ENCODE results near the gene C1QL4.
"Not testable (repeated sequence)": the region's sequence is repeated elsewhere in the genome, so short reads cannot be mapped to it uniquely, and the experiment has no call there.

Gene C1QL4

DNA sequence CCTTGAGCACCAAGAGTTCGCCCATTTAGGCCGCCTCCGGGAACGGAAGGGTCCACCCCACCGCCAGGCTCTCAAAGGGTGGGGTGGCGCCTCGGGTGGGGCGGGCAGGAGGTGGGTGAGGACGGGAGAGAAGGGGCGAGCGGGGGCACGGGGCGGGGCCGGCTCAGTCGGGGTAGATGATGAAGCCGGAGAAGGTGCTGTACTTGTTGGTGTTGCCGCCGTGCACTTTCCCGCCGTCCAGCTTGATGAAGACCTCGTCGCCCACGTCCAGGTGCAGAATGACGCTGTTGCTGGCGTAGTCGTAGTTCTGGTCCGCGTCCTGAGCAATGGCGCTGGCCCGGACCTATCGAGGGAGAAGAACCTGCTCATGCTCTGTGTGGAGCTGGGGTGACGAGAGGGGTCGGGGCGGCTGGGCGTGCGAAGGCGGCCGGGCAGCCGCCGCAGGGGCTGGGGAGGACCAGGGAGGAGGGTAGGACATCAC is 4.1 kb downstream of the C1QL4 start:
- DNase-seq: no peak

DNA sequence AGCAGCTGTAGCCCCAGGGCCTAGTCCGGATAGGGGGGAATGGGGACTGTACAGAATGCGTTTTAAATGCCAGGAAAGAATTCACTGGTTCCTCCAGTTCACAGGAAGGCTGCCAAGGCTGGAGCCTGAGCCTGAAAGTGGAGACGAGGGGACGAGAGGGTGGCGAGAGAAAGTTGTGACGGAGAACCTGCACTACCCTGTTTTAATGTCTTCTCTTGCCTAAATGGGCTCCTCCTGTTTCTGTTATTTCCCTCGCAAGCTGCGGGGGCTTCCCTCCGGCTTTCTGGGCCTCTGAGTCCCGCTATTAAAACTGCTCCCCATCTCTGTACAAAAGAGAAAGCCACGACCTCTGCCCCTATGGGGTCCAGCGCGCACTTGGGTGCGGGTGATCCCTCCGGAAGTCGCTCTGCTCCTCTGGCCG is 4.5 kb downstream of the C1QL4 start:
- DNase-seq: no peak

DNA sequence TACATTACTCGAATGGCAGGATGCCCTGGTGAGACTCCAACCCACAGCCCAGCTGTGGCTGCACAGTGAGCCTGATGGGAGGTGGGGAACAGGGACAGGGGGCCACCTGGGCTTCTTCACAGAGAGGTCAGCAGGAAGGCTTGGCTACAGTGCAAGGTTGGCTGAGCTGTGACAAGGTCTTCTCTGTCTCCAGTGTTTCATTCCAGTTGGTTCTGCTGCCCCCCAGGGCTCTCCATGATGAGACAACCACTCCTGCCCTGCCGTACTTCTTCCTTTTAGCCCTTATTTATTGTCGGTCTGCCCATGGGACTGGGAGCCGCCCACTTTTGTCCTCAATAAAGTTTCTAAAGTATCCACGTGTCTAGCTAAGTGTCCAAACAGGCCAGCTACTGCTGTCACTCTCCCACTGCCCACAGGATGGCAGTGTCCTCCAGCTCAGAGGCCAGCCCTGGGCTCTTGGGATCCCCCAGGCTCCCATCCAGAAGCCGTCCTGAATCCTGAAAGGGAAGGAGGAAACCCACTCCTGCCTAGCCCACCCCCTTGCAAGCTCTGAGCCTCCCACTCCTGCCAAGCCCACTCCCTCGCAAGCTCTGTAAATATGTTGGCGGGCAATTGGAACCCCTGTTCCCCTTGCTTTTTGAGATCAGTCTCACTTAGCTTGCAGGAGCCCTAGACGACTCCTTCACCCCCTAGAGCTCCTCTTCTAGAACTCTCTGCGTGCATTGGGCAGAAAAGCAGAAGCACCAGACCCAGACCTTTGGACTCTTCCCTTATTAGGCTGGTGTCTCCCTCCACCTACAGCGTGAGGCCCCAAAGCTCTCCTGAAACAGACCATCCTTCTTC is 5.4 kb downstream of the C1QL4 start:
- DNase-seq: no peak

DNA sequence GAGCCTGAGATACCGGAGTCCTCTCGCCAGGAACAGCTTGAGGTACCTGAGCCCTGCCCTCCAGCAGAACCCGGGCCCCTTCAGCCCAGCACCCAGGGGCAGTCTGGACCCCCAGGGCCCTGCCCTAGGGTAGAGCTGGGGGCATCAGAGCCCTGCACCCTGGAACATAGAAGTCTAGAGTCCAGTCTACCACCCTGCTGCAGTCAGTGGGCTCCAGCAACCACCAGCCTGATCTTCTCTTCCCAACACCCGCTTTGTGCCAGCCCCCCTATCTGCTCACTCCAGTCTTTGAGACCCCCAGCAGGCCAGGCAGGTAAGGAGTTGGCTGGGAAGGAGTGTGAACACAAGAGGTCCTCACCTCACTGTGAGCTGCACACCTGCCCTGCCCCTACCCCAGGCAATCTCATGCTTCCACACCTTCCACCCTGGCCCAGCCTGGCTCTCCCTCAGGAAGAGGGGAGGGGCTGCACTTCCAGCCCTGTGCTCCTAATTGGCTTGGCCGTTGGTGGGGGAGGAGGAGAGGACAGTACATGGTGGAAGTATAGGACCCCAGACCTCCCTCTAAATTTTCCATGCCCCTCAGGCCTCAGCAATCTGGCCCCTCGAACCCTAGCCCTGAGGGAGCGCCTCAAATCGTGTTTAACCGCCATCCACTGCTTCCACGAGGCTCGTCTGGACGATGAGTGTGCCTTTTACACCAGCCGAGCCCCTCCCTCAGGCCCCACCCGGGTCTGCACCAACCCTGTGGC is 6.2 kb downstream of the C1QL4 start:
- DNase-seq: no peak

DNA sequence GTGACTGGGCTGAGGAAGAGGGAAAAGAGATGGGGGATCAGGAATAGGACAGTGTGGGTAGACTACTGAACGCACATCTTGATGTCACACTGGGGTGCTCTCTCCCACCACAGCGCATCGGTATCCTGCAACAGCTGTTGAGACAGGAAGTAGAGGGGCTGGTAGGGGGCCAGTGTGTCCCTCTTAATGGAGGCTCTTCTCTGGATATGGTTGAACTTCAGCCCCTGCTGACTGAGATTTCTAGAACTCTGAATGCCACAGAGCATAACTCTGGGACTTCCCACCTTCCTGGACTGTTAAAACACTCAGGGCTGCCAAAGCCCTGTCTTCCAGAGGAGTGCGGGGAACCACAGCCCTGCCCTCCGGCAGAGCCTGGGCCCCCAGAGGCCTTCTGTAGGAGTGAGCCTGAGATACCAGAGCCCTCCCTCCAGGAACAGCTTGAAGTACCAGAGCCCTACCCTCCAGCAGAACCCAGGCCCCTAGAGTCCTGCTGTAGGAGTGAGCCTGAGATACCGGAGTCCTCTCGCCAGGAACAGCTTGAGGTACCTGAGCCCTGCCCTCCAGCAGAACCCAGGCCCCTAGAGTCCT is 6.9 kb downstream of the C1QL4 start:
- no peak for DNase-seq

DNA sequence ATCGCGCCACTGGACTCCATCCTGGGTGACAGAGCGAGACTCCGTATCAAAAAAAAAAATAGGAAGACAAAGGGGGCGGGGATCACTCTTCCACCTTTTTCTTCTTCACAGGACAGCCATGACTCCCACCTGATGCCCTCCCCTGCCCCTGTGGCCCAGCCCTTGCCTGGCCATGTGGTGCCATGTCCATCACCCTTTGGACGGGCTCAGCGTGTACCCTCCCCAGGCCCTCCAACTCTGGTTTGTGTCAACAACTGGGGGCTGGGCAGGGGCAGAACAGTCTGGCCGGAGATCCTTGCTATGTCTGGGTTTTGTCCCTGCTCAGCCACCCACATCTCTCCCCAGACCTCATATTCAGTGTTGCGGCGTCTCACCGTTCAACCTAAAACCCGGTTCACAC is 8.2 kb downstream of the C1QL4 start:
- no peak for DNase-seq

DNA sequence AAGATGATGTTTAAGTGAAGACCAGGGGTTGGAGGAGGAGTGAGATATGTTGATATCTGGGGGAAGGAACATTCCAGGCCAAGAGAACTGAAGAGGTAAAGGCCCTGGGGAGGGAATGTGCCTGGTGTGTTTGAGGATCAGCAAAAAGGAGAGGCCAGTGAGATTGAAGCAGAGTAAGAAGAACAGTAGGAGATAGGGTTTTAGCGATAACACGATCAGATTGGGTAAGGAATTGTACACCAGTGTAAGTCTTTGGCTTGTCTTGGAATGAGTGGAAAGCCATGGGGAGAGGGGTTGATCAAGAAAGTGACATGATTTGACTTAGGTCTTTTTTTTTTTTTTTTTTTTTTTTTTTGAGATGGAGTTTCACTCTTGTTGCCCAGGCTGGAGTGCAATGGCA is 9.1 kb downstream of the C1QL4 start:
- no peak for DNase-seq

DNA sequence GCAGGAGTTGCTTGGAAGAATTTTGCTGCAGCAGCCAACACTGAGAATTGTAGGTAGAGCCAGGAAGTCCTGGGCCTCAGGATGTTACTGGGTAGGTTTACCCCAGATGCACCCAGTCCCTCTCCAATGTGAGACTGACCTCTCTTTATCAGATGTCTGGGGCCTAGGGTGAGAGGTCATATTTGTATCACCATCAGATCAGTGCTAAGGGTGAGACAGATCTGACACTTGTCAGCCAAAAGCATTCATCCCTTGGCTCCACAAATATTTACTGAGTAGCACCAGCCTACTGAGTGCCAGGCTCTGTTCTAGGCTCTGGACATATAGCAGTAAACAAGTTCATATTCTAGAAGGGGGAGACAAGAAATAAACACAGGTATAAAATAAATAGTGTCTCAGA is 9.6 kb downstream of the C1QL4 start:
- no peak for DNase-seq

DNA sequence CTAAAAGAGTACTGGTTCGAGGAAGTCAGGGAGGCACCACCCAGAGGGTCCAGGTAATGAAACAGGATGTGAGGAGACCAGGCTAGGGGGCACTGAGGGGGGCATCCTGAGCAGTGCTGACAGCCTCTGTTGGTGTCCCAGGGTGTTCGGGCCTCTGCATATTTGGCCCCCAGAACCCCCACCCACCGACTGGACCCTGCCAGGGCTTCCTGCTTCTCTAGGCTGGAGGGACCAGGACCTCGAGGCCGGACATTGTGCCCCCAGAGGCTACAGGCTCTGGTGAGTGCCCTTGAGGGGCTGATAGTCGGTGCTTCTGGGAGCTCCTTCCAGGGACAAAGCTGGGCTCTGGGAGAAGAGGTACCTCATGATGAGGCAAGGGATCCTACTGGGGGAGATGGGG is 11.4 kb downstream of the C1QL4 start:
- no peak for DNase-seq

DNA sequence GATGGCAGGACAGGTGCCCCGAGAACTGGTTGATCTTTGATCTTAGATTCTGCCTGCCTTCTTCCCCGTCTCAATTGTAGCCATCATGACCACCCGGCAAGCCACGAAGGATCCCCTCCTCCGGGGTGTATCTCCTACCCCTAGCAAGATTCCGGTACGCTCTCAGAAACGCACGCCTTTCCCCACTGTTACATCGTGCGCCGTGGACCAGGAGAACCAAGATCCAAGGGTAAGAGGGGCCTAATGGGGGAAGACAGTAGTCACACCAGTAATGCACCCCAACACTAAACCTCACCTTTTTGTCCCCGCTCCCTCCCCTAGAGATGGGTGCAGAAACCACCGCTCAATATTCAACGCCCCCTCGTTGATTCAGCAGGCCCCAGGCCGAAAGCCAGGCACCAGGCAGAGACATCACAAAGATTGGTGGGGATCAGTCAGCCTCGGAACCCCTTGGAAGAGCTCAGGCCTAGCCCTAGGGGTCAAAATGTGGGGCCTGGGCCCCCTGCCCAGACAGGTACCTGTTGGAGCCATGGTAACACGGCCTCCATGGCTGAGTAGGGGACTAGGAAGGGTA is 13.4 kb downstream of the C1QL4 start:
- no peak for DNase-seq

DNA sequence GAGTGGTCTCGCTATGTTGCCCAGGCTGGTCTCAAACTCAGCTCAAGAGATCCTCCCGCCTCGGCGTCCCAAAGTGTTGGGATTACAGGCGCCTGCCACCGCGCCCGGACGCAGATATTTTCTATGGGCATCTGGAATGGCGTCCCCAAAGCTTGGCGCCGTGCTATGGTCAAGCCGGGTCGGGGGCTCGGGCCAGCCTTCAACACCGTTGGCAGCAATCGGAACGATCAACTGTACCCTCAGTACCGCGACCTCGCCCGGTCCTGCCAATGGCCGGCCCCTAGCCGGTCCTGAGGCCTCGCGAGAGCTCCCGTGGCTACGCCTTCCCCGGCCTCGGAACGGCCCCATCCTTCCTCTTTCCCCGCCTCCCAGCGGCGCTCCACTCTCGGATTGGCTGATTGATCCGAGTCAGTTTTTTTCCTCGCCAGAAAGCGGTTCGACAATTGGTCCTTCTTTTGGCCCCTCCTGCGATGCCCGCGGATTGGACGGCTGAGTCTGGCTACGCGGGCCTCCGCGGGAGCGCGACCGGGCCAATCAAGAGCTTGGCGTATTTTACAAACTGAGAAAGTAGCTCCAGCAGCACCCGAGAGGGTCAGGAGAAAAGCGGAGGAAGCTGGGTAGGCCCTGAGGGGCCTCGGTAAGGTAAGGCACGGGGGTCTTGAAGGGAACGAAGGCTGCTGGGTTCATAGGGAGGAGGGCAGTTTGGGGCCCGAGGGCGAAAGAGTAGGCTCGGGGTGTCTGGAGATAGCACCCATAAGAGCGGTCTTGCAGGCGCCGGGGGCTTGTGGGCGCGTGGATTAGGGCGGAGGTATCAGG is 14.1 kb downstream of the C1QL4 start, which contains the start of gene TROAP:
Gene TROAP, plus strand, starts transcription at position 548 of the 816 bp plus-strand sequence. CDS start 354 bp downstream, outside the sequence.
- DNase-seq: peak; percentile 97

DNA sequence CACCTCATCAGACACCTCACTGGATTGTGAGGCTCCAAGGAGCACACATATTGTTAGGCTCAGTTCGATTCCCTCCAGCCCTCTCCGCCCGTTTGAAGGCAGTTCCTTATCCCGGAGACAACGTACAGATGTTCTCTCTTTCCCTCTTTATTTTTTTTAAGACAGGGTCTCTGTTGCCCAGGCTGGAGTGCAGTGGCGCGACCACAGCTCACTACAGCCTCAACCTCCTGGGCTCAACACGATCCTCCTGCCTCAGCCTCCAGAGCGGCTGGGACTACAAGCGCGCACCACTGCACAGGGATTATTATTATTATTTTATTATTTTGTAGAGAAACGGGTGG is 14.7 kb downstream of the C1QL4 start:
- DNase-seq: no peak

DNA sequence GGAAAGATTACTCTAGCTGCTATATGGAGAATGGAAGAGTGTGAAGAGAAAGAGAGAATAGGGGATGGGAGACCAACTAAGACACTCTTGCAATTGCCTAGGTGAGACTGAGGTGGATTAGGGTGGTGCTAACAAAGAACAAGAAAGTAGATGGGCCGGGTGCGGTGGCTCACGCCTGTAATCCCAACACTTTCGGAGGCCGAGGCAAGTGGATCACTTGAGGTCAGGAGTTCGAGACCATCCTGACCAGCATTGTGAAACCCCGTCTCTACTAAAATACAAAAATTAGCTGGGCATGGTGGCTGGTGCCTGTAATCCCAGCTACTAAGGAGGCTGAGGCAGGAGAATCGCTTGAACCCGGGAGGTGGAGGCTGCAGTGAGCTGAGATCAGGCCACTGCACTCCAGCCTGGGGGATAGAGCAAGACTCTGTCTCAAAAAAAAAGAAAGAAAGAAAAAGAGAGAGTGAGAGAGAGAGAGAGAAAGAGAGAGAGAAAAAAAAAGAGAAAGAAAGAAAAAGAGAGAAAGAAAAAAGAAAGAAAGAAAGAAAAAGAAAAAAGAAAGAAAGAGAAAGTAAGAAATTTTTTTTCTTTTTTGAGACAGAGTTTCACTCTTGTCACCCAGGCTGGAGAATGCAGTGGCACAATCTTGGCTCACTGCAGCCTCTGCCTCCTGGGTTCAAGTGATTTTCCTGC is 16.4 kb downstream of the C1QL4 start:
- not testable (repeated sequence) for DNase-seq

DNA sequence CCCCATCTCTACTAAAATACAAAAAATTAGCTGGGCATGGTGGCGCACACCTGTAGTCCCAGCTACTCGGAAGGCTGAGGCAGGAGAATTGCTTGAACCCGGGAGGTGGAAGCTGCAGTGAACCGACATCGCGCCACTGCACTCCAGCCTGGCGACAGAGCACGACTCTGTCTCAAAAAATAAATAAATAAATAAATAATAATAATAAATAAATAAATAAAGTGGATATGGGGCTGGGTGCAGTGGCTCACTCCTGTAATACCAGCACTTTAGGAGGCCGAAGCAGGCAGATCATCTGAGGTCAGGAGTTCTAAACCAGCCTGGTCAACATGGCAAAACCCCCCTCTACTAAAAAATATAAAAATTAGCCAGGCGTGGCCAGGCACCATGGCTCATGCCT is 19.9 kb downstream of the C1QL4 start:
- DNase-seq: not testable (repeated sequence)

DNA sequence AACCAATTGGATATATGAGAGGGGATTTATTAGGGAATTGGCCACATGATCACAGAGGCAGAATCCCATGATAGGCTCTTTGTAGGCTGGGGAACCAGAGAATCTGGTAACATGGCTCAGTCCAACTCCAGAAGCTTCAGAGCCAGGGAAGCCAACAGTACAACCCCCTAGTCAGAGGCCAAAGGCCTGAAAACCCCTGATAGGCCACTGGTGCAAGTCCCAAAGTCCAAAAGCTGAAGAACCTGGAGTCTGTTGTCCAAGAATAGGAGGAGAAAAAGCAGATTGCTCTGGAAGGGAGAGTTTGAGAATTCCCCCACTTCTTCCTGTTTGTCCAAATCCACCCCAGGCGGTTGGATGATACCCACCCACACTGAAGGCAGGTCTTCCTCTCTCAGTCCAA is 22.2 kb downstream of the C1QL4 start:
- DNase-seq: no peak

DNA sequence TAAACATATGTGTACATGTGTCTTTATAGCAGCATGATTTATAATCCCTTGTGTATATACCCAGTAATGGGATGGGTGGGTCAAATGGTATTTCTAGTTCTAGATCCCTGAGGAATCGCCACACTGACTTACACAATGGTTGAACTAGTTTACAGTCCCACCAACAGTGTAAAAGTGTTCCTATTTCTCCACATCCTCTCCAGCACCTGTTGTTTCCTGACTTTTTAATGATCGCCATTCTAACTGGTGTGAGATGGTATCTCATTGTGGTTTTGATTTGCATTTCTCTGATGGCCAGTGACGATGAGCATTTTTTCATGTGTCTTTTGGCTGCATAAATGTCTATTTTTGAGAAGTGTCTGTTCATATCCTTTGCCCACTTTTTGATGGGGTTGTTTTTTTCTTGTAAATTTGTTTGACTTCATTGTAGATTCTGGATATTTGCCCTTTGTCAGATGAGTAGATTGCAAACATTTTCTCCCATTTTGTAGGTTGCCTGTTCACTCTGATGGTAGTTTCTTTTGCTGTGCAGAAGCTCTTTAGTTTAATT is 26.5 kb downstream of the C1QL4 start:
- DNase-seq: not testable (repeated sequence)

DNA sequence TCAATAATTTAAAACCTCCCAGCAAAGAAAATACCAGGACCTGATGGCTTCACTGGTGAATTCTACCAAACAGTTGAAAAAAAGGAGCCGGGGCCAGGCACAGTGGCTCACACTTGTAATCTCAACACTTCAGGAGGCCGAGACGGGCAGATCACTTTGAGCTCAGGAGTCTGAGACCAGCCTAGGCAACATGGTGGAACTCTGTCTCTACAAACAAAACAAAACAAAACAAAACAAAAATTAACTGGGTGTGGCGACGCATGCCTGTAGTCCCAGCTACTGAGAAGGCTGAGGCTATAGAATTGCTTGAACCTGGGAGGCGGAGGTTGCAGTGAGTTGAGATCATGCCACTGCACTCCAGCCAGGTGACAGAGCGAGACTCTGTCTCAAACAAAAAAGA is 27.6 kb downstream of the C1QL4 start:
- DNase-seq: no peak

DNA sequence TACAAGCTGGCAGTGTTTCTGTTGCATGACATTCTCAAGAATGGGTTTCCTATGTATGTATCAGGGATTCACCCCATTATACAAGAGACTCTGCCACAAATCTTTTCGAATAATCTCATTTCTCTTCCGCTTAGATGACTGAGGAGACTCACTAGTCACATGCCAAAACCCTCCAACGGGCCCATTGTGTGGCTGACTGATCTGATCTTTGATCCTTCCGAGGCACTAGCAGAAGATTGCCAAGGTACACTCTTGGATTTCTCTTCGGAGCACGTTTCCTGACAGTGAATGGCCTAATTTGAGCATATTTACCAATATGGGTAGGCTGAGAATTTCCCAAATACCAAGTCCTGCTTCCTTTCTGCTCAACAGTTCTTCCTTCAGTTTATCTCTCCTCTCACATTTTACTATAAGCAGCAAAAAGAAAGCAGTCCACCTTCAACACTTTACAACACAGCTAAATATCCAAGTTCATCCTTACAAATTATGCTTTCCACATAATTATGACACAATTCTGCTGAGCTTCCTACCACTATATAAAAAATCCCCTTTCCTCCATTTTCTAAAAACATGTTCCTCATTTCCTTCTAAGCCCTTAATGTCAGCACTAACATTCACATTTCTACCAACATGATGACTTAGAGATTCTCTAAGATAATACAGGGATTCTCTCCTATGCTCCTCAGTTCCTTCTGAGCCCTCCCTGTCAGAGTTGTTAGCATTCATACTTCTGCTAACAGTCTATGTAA is 31.1 kb downstream of the C1QL4 start:
- no peak for DNase-seq

DNA sequence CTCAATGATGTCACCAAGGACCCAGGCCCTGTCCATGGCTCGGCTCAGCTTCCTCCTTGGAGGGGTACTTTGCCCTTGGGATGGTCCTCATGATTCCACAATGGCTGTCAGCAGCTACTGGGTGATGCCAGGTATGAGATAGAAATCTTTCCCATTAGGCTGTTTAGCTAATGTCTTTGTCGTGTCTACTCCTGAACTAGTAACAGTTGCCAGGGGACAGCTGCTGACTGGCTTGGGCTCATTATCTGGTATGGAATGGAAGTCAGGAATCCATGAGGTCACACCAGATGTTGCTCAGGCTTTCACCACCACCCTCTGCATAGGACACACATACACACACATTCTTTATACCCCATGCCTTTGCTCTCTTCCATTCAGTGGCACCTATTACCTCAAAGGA is 32.8 kb downstream of the C1QL4 start:
- no peak for DNase-seq

DNA sequence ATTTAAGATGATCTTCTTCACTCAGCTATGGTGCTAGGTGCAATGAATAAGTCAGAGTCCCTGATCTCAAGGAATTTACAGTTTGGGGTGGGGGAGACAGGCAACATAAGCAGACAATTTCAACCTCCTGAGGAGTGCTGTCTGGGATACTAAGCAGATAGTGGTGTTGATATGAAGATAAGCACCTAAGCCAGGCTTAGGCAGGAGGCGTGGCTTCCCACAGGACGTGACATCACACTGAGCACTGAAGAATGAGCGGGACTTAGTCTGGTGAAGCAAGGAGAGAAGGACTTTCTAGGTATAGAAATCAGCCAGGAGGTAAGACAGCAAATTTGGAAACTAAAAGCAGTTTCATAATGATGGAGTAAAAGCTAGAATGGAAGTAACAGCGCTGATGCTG is 35.2 kb downstream of the C1QL4 start:
- DNase-seq: no peak

DNA sequence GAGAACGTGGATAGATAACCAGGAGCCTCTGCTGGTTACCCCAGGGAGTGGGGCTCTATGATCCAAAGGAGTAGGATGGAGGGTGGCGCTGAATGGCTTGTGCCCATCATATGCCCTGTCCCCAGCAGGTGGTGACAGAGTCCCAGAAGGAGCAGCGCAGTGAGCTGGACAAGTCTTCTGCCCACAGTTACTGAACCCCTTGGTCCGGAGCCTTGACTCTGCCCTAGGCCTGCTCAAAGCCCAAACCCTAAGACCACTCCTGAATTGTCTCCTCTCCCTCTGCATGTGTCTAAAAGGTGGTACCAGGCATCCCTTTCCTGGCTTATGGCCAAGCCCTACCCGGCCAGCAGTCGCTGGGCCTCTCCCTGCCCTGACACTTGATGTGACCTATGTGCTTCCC is 38.8 kb downstream of the C1QL4 start:
- DNase-seq: no peak

All from CD4-positive, alpha-beta T cell treated with Interferon gamma for 1 hour (primary cell).